Measurements from ENCODE around the gene ZNF236.

GRCh38 chr18:77009675-77010074 is 187.3 kb downstream of the ZNF236 start:
- TF ChIP-seq EP300 (IDR thresholded peaks at IDR 0.05; ENCODE audit: borderline replicate concordance) (no peak), REST (IDR thresholded peaks at IDR 0.05; ENCODE audit: low read depth) (no peak), NFIC (IDR thresholded peaks at IDR 0.05) (no peak), RAD21 (IDR thresholded peaks at IDR 0.05; ENCODE audit: low read depth) (no peak), MAX (IDR thresholded peaks at IDR 0.05) (no peak)

All from Ishikawa (cell line).